ENCODE results near the gene NCOA7. TPM values are rescaled to one million over a fixed set of nuclear protein-coding genes. Genes with fewer than 3 reads are reported as not detected.

Gene NCOA7
- total RNA-seq, 4 donors from 2014 or later, result 18.1 to 31.4 (median 26.7) TPM

DNA sequence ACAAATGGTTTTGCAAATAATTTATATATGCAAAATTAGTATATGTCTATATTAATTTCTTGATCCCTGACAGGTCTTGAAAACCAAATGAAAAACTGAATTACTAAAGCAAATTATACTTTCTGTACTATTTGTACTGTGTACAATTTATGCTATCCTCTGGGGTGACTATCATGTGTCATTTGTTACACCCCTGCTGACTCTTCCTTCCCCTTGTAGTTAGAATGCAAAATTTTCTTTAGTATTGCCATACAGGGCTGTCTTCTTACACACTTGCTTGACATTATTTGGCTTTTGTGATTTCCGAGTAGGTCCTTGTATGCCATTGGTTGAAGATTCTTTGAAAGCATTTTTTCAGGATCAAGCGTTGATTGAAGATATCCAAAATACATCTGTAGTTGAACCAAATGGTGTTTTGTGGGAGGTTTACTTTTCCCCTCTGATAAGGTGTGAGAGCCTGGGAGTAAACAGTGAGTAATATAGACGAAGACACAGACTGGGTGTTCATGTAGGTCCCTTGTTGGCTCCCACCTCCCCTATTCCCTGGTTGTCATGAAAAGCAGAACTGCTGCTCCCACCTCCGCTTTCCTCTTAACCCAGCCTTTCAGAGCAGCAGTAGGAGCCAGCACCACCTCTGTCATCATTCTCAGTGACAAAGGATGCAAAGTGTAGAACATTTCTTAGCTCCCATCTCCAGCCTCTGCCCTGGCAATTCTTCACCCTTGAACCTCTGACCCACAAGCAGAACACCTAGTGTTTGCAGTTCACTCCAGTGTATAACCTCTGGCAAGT, 29.0 kb downstream of the NCOA7 start:
- Histone ChIP-seq H3K27ac (peak overlapping the region in 1 of 4 donors; percentile 63), H3K4me3 (no peak overlapping the region), H3K27me3 (no peaks in the 10 kb centered on the region), H3K4me1 (peaks cover 0 to 41% (median 10%) of the 10 kb centered on the region in 3 donors), H3K9me3 (no peaks in the 10 kb centered on the region), H3K36me3 (peaks cover 5 to 13% of the 10 kb centered on the region in 2 donors)
- no peak for TF ChIP-seq EP300 (IDR thresholded peaks at IDR 0.05)
- TF ChIP-seq POLR2A (IDR thresholded peaks at IDR 0.05), result no peak
- no peak for TF ChIP-seq POLR2AphosphoS5 (IDR thresholded peaks at IDR 0.05)
- TF ChIP-seq, protein P1, sequence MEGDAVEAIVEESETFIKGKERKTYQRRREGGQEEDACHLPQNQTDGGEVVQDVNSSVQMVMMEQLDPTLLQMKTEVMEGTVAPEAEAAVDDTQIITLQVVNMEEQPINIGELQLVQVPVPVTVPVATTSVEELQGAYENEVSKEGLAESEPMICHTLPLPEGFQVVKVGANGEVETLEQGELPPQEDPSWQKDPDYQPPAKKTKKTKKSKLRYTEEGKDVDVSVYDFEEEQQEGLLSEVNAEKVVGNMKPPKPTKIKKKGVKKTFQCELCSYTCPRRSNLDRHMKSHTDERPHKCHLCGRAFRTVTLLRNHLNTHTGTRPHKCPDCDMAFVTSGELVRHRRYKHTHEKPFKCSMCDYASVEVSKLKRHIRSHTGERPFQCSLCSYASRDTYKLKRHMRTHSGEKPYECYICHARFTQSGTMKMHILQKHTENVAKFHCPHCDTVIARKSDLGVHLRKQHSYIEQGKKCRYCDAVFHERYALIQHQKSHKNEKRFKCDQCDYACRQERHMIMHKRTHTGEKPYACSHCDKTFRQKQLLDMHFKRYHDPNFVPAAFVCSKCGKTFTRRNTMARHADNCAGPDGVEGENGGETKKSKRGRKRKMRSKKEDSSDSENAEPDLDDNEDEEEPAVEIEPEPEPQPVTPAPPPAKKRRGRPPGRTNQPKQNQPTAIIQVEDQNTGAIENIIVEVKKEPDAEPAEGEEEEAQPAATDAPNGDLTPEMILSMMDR (IDR thresholded peaks at IDR 0.05), result no peak
- ATAC-seq, result no peak
- WGBS, 2 donors (ENCODE audit: low coverage in 1 of 2), result 93% methylated on average over 4 of the region's 4 CpGs; no CpG with 5 or more reads in 1 of the 2 donors

DNA sequence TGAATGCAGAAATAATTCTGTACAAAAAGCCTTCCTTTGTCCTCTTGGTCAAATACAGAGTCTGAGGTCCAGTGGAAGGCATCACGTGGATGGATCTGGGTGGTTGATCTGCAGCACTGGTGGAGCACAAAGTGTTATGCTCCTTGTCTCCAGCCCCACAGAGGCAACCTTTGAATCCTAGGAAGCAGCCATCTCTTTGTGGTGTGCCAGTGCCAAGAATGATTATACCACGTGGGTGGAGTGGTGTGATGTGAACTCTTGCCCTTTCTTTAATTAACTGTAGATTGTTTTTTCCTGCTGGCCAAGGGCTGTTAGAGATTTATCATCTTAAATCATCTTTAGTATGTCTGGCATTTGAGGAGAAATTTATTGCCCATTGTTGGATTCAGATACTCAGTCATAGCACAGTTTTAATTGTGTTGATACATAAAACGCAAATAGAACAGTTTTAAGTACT, 31.1 kb downstream of the NCOA7 start:
- 13 to 46% methylated on average over 2 to 3 of the region's 3 CpGs for WGBS, 2 donors (ENCODE audit: low coverage in 1 of 2)
- Histone ChIP-seq H3K9me3 (no peaks in the 10 kb centered on the region), H3K4me3 (no peak overlapping the region), H3K27ac (no peak overlapping the region), H3K36me3 (peaks cover 5 to 9% of the 10 kb centered on the region in 2 donors), H3K4me1 (peaks cover 0 to 35% (median 5%) of the 10 kb centered on the region in 3 donors), H3K27me3 (no peaks in the 10 kb centered on the region)
- TF ChIP-seq, protein P1 (IDR thresholded peaks at IDR 0.05), result no peak
- TF ChIP-seq EP300 (IDR thresholded peaks at IDR 0.05), result no peak
- TF ChIP-seq POLR2AphosphoS5 (IDR thresholded peaks at IDR 0.05), result no peak
- peak; percentile 44 for ATAC-seq

DNA sequence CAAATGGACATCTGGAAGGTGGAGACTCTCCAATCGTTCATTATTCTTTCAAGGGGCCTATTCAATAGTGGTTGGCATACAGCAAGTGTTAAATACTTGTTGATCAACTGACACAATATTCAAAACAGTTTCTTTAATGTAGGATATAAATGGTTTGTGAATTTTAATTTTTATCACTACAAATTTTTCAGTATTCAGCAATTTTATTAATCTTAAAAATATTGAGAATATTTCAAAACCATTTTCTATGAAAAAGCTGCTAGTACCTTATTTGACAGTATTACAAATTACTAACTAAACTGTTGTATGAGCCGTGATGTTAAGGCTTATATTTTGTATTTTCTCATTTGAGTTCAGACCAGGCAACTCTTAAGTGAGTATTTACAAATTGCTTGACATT, 32.4 kb downstream of the NCOA7 start:
- H3K9me3 ChIP-seq, result no peaks in the 10 kb centered on the region
- H3K4me3 ChIP-seq, result no peak overlapping the region
- peaks cover 5 to 7% of the 10 kb centered on the region in 2 donors for H3K36me3 ChIP-seq

DNA sequence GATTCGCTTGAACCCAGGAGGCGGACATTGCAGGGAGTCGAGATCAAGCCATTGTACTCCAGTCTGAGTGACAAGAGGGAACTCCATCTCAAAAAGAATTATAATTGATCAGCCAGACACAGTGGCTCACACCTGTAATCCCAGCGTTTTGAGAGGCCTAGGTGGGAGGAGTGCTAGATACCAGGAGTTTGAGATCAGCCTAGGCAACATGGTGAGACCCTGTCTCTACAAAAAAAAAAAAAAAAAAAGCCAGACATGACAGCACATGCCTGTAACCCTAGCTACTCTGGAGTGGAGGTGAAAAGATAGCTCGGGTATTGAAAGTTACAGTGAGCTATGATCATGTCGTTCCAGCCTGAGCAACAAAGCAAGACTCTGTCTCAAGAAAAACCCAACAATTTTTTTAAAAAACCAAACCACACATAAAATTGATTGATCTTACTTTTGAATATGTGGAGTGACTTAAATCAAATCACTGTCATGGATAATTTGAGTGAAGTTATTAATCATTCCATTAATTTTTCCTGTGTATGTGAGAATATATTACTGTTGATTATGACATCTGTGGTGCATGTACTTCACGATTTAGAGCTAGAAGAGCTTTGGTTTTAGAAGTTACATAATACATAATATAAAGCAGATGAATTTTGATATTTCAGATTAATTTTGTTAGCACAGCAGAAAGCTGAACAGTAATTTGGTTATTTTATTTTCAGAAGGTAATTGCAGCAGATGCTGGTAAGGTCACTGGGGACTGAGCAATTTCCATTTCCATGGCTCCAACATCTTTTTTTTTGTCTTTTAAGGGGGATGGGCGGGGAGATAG, 34.4 kb downstream of the NCOA7 start:
- WGBS, 2 donors (ENCODE audit: low coverage in 1 of 2), result 67 to 72% methylated on average over 2 to 5 of the region's 8 CpGs
- no peak overlapping the region for H3K4me3 ChIP-seq
- H3K27ac ChIP-seq, result no peak overlapping the region
- peaks cover 3 to 7% of the 10 kb centered on the region in 2 donors for H3K36me3 ChIP-seq
- H3K27me3 ChIP-seq, result no peaks in the 10 kb centered on the region
- TF ChIP-seq POLR2AphosphoS5 (IDR thresholded peaks at IDR 0.05), result no peak
- TF ChIP-seq EP300 (IDR thresholded peaks at IDR 0.05), result no peak
- TF ChIP-seq, protein P1 (IDR thresholded peaks at IDR 0.05), result no peak
- no peak for TF ChIP-seq POLR2A (IDR thresholded peaks at IDR 0.05)
- peaks cover 0 to 22% (median 12%) of the 10 kb centered on the region in 3 donors for H3K4me1 ChIP-seq
- no peak for ATAC-seq
- no peaks in the 10 kb centered on the region for H3K9me3 ChIP-seq

More for the DNA sequence above, 32.4 kb downstream of the NCOA7 start:
- Histone ChIP-seq H3K27me3 (no peaks in the 10 kb centered on the region), H3K27ac (no peak overlapping the region), H3K4me1 (peaks cover 0 to 22% (median 12%) of the 10 kb centered on the region in 3 donors)
- TF ChIP-seq POLR2A (IDR thresholded peaks at IDR 0.05) (no peak), POLR2AphosphoS5 (IDR thresholded peaks at IDR 0.05) (no peak), EP300 (IDR thresholded peaks at IDR 0.05) (no peak)
- TF ChIP-seq, protein P1 (IDR thresholded peaks at IDR 0.05), result no peak
- WGBS, 2 donors (ENCODE audit: low coverage in 1 of 2), result 77 to 78% methylated on average over 2 of the region's 2 CpGs
- no peak for ATAC-seq
